Tibial nerve (tissue), 4 donors: Measurements from ENCODE around the gene SH3RF2. TPM values are rescaled to one million over a fixed set of nuclear protein-coding genes. Genes with fewer than 3 reads are reported as not detected.

ENCODE experiments used
- DNase-seq, 2 donors: peaks; one replicate each; pipeline ENCODE4 v3.0.0-alpha.2; 2019; ENCODE audit warnings: low spot score in 2 of 2
- H3K27ac ChIP-seq, 4 donors: fragments of 200-600 bp; sonication (generic) in 3 of 4; one replicate each; pipeline ENCODE4 v1.5.1; 2017 to 2019; ENCODE audit warnings: mild to moderate bottlenecking in 1 of 4
- H3K27me3 ChIP-seq, 2 donors: fragments of 200-600 bp; sonication (generic) in 1 of 2; one replicate each; pipeline versions ENCODE4 v1.5.1 to v1.6.0; 2017 to 2019
- H3K36me3 ChIP-seq, 3 donors: fragments of 200-600 bp; sonication (generic); one replicate each; pipeline ENCODE4 v1.5.1; 2018 to 2019
- H3K4me1 ChIP-seq, 4 donors: fragments of 200-600 bp; sonication (generic) in 3 of 4; one replicate each; pipeline ENCODE4 v1.5.1; 2017 to 2019
- H3K4me3 ChIP-seq, 4 donors: fragments of 200-600 bp; sonication (generic) in 3 of 4; one replicate each; pipeline ENCODE4 v1.5.1; 2017 to 2019; ENCODE audit warnings: mild to moderate bottlenecking in 1 of 4, moderate library complexity in 1 of 4
- H3K9me3 ChIP-seq, 4 donors: fragments of 200-600 bp; sonication (generic) in 3 of 4; one replicate each; pipeline ENCODE4 v1.5.1; 2017 to 2019
- CTCF ChIP-seq, 5 experiments: fragments of 200-600 bp in 3 of 5; fragments of 450-650 bp in 2 of 5; sonication (generic) in 3 of 5; IDR thresholded peaks; one replicate each; pipeline ENCODE4 v1.5.1; 2016 to 2019; ENCODE audit warnings: antibody characterized with exemption in 5 of 5, mild to moderate bottlenecking in 3 of 5, moderate library complexity in 2 of 5
- EP300 ChIP-seq, 2 donors: sonication (generic); formaldehyde crosslinking; IDR thresholded peaks; one replicate each; pipeline ENCODE4 v1.6.1; 2017; ENCODE audit warnings: antibody characterized with exemption in 2 of 2, mild to moderate bottlenecking in 1 of 2
- POLR2A ChIP-seq, 2 donors: fragments of 450-650 bp; IDR thresholded peaks; one replicate each; pipeline ENCODE4 v1.6.1; 2017; ENCODE audit warnings: antibody characterized with exemption in 2 of 2, mild to moderate bottlenecking in 2 of 2, moderate library complexity in 2 of 2
- WGBS, 2 donors: methylation state at CpG; one replicate each; pipeline ENCODE4 v1.1.5; 2018; 5-methylcytosine and 5-hydroxymethylcytosine counted together
- total RNA-seq, 4 donors: library from RNA; depleted of rRNA; stranded (reverse); fragments of >200 nt; gene quantifications; one replicate each; pipeline ENCODE4 v1.1.0, GENCODE V29; 2016

Gene SH3RF2
- total RNA-seq, 4 donors from 2014 or later = 1.0 to 5.1 (median 2.0) TPM

GRCh38 chr5:145981589-145982571 is 45.5 kb downstream of the SH3RF2 start:
- Histone ChIP-seq H3K27ac (no peak overlapping the region), H3K36me3 (no peaks in the 10 kb centered on the region), H3K4me1 (no peaks in the 10 kb centered on the region), H3K27me3 (no peaks in the 10 kb centered on the region), H3K4me3 (no peak overlapping the region), H3K9me3 (no peaks in the 10 kb centered on the region)
- DNase-seq = no peak
- WGBS, 2 donors = 73 to 77% methylated on average over 3 of the region's 3 CpGs
- TF ChIP-seq POLR2A (IDR thresholded peaks at IDR 0.05) = no peak
- no peak for TF ChIP-seq CTCF (IDR thresholded peaks at IDR 0.05)
- TF ChIP-seq EP300 (IDR thresholded peaks at IDR 0.05) = no peak

- Histone ChIP-seq H3K36me3 (no peaks in the 10 kb centered on the region), H3K4me1 (no peaks in the 10 kb centered on the region), H3K9me3 (no peaks in the 10 kb centered on the region), H3K27me3 (no peaks in the 10 kb centered on the region), H3K27ac (no peak overlapping the region), H3K4me3 (no peak overlapping the region)
- no peak for TF ChIP-seq POLR2A (IDR thresholded peaks at IDR 0.05)
- TF ChIP-seq CTCF (IDR thresholded peaks at IDR 0.05) = no peak
- 68 to 87% methylated on average over 3 of the region's 3 CpGs for WGBS, 2 donors
- no peak for DNase-seq
Observed at GRCh38 chr5:145982572-145983318, 46.4 kb downstream of the SH3RF2 start.

- no peaks in the 10 kb centered on the region for H3K36me3 ChIP-seq
- no peak for DNase-seq
- H3K4me1 ChIP-seq = no peaks in the 10 kb centered on the region
- TF ChIP-seq EP300 (IDR thresholded peaks at IDR 0.05) = no peak
- TF ChIP-seq POLR2A (IDR thresholded peaks at IDR 0.05) = no peak
- TF ChIP-seq CTCF (IDR thresholded peaks at IDR 0.05) = no peak
- no peak overlapping the region for H3K27ac ChIP-seq
- H3K27me3 ChIP-seq = no peaks in the 10 kb centered on the region
- no peaks in the 10 kb centered on the region for H3K9me3 ChIP-seq
- 84 to 89% methylated on average over 2 of the region's 2 CpGs for WGBS, 2 donors
- no peak overlapping the region for H3K4me3 ChIP-seq
Observed at GRCh38 chr5:145983446-145983845, 47.1 kb downstream of the SH3RF2 start.

- Histone ChIP-seq H3K9me3 (no peaks in the 10 kb centered on the region), H3K4me1 (no peaks in the 10 kb centered on the region), H3K27me3 (no peaks in the 10 kb centered on the region), H3K4me3 (no peak overlapping the region), H3K27ac (no peak overlapping the region), H3K36me3 (no peaks in the 10 kb centered on the region)
- TF ChIP-seq EP300 (IDR thresholded peaks at IDR 0.05) = no peak
- TF ChIP-seq CTCF (IDR thresholded peaks at IDR 0.05) = no peak
- TF ChIP-seq POLR2A (IDR thresholded peaks at IDR 0.05) = no peak
- DNase-seq = peak in 1 of 2 donors; percentile 14
- 68 to 73% methylated on average over 2 of the region's 2 CpGs for WGBS, 2 donors
Observed at GRCh38 chr5:145984072-145984471, 47.7 kb downstream of the SH3RF2 start.

GRCh38 chr5:145987856-145988255 is 51.5 kb downstream of the SH3RF2 start:
- no peaks in the 10 kb centered on the region for H3K9me3 ChIP-seq
- H3K4me1 ChIP-seq = no peaks in the 10 kb centered on the region
- no peak overlapping the region for H3K4me3 ChIP-seq
- DNase-seq = no peak
- 81 to 89% methylated on average over 1 of the region's 1 CpG for WGBS, 2 donors
- TF ChIP-seq CTCF (IDR thresholded peaks at IDR 0.05) (no peak), POLR2A (IDR thresholded peaks at IDR 0.05) (no peak), EP300 (IDR thresholded peaks at IDR 0.05) (no peak)
- no peak overlapping the region for H3K27ac ChIP-seq
- no peaks in the 10 kb centered on the region for H3K36me3 ChIP-seq
- no peaks in the 10 kb centered on the region for H3K27me3 ChIP-seq
